ENCODE results near the gene PTPN1. TPM values are rescaled to one million over a fixed set of nuclear protein-coding genes. Genes with fewer than 3 reads are reported as not detected.

Gene PTPN1
- total and polyA plus RNA-seq, 2 experiments from 2014 or later: 16.9 to 26.4 TPM

DNA sequence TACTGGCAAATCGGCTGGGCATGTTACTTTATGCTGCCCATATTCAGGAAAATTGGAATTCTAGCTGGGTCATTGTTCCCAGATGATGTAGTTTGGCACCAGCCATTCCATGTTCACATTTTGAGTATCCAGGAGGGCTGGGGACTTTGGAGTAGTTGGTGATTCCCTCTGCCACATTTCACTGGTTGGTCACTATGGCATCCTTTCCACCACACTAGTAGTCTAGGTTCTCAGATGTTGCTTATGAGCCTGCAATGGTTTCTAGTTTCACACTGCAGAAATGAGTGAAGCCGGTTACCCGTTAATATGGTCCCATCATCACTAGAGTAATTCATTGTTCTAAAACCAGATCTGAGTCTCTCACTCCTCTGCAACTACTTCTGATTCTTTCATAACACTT, 4.6 kb downstream of the PTPN1 start:
- no peak for DNase-seq (ENCODE audit: low spot score)
- Histone ChIP-seq H3K27me3 (ENCODE audit: insufficient read depth) (no peaks in the 10 kb centered on the region), H2AFZ (no peak overlapping the region), H3K27ac (ENCODE audit: low read depth) (no peak overlapping the region), H3K4me3 (no peak overlapping the region), H3K79me2 (replicated peaks; ENCODE audit: insufficient read depth) (peaks cover 93% of the 10 kb centered on the region), H3K4me2 (no peak overlapping the region), H3K36me3 (ENCODE audit: insufficient read depth) (no peaks in the 10 kb centered on the region), H3K4me1 (ENCODE audit: insufficient read depth) (peaks cover 13% of the 10 kb centered on the region), H3F3A (replicated peaks; ENCODE audit: low read depth) (no peaks in the 10 kb centered on the region), H4K20me1 (replicated peaks; ENCODE audit: insufficient read depth) (peaks cover 38% of the 10 kb centered on the region), H3K9me2 (ENCODE audit: insufficient read depth) (no peaks in the 10 kb centered on the region)
- Mint-ChIP-seq H3K4me1 (peaks cover 16% of the 10 kb centered on the region), H3K27me3 (ENCODE audit: insufficient read depth, low read depth, poor library complexity) (peaks cover 3% of the 10 kb centered on the region), H3K36me3 (ENCODE audit: low read depth) (no peaks in the 10 kb centered on the region), H3K27ac (no peak overlapping the region), H3K9me3 (no peaks in the 10 kb centered on the region), H3K4me3 (no peak overlapping the region)
- TF ChIP-seq POLR2AphosphoS5 (IDR thresholded peaks at IDR 0.05; ENCODE audit: low read depth) (no peak), ZNF331 (CRISPR knock-in tag; IDR thresholded peaks at IDR 0.05; ENCODE audit: low read depth) (no peak), ZNF114 (CRISPR knock-in tag; IDR thresholded peaks at IDR 0.05) (no peak), CREB1 (CRISPR knock-in tag; IDR thresholded peaks at IDR 0.05; ENCODE audit: low read depth) (no peak), STAT1 (IDR thresholded peaks at IDR 0.05; ENCODE audit: unreplicated experiment) (no peak), JUNB (IDR thresholded peaks at IDR 0.05; ENCODE audit: unreplicated experiment) (no peak), EZH2 (IDR thresholded peaks at IDR 0.05; ENCODE audit: low read depth, unreplicated experiment) (no peak), EZH2phosphoT487 (IDR thresholded peaks at IDR 0.05; ENCODE audit: unreplicated experiment) (no peak)
- TF ChIP-seq, protein P1, sequence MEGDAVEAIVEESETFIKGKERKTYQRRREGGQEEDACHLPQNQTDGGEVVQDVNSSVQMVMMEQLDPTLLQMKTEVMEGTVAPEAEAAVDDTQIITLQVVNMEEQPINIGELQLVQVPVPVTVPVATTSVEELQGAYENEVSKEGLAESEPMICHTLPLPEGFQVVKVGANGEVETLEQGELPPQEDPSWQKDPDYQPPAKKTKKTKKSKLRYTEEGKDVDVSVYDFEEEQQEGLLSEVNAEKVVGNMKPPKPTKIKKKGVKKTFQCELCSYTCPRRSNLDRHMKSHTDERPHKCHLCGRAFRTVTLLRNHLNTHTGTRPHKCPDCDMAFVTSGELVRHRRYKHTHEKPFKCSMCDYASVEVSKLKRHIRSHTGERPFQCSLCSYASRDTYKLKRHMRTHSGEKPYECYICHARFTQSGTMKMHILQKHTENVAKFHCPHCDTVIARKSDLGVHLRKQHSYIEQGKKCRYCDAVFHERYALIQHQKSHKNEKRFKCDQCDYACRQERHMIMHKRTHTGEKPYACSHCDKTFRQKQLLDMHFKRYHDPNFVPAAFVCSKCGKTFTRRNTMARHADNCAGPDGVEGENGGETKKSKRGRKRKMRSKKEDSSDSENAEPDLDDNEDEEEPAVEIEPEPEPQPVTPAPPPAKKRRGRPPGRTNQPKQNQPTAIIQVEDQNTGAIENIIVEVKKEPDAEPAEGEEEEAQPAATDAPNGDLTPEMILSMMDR (conservative IDR thresholded peaks at IDR 0.05; ENCODE audit: low read depth in 2 of 2): no peak
- TF ChIP-seq, protein P2, sequence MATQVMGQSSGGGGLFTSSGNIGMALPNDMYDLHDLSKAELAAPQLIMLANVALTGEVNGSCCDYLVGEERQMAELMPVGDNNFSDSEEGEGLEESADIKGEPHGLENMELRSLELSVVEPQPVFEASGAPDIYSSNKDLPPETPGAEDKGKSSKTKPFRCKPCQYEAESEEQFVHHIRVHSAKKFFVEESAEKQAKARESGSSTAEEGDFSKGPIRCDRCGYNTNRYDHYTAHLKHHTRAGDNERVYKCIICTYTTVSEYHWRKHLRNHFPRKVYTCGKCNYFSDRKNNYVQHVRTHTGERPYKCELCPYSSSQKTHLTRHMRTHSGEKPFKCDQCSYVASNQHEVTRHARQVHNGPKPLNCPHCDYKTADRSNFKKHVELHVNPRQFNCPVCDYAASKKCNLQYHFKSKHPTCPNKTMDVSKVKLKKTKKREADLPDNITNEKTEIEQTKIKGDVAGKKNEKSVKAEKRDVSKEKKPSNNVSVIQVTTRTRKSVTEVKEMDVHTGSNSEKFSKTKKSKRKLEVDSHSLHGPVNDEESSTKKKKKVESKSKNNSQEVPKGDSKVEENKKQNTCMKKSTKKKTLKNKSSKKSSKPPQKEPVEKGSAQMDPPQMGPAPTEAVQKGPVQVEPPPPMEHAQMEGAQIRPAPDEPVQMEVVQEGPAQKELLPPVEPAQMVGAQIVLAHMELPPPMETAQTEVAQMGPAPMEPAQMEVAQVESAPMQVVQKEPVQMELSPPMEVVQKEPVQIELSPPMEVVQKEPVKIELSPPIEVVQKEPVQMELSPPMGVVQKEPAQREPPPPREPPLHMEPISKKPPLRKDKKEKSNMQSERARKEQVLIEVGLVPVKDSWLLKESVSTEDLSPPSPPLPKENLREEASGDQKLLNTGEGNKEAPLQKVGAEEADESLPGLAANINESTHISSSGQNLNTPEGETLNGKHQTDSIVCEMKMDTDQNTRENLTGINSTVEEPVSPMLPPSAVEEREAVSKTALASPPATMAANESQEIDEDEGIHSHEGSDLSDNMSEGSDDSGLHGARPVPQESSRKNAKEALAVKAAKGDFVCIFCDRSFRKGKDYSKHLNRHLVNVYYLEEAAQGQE (IDR thresholded peaks at IDR 0.05; ENCODE audit: unreplicated experiment): no peak
- TF ChIP-seq, protein P3, sequence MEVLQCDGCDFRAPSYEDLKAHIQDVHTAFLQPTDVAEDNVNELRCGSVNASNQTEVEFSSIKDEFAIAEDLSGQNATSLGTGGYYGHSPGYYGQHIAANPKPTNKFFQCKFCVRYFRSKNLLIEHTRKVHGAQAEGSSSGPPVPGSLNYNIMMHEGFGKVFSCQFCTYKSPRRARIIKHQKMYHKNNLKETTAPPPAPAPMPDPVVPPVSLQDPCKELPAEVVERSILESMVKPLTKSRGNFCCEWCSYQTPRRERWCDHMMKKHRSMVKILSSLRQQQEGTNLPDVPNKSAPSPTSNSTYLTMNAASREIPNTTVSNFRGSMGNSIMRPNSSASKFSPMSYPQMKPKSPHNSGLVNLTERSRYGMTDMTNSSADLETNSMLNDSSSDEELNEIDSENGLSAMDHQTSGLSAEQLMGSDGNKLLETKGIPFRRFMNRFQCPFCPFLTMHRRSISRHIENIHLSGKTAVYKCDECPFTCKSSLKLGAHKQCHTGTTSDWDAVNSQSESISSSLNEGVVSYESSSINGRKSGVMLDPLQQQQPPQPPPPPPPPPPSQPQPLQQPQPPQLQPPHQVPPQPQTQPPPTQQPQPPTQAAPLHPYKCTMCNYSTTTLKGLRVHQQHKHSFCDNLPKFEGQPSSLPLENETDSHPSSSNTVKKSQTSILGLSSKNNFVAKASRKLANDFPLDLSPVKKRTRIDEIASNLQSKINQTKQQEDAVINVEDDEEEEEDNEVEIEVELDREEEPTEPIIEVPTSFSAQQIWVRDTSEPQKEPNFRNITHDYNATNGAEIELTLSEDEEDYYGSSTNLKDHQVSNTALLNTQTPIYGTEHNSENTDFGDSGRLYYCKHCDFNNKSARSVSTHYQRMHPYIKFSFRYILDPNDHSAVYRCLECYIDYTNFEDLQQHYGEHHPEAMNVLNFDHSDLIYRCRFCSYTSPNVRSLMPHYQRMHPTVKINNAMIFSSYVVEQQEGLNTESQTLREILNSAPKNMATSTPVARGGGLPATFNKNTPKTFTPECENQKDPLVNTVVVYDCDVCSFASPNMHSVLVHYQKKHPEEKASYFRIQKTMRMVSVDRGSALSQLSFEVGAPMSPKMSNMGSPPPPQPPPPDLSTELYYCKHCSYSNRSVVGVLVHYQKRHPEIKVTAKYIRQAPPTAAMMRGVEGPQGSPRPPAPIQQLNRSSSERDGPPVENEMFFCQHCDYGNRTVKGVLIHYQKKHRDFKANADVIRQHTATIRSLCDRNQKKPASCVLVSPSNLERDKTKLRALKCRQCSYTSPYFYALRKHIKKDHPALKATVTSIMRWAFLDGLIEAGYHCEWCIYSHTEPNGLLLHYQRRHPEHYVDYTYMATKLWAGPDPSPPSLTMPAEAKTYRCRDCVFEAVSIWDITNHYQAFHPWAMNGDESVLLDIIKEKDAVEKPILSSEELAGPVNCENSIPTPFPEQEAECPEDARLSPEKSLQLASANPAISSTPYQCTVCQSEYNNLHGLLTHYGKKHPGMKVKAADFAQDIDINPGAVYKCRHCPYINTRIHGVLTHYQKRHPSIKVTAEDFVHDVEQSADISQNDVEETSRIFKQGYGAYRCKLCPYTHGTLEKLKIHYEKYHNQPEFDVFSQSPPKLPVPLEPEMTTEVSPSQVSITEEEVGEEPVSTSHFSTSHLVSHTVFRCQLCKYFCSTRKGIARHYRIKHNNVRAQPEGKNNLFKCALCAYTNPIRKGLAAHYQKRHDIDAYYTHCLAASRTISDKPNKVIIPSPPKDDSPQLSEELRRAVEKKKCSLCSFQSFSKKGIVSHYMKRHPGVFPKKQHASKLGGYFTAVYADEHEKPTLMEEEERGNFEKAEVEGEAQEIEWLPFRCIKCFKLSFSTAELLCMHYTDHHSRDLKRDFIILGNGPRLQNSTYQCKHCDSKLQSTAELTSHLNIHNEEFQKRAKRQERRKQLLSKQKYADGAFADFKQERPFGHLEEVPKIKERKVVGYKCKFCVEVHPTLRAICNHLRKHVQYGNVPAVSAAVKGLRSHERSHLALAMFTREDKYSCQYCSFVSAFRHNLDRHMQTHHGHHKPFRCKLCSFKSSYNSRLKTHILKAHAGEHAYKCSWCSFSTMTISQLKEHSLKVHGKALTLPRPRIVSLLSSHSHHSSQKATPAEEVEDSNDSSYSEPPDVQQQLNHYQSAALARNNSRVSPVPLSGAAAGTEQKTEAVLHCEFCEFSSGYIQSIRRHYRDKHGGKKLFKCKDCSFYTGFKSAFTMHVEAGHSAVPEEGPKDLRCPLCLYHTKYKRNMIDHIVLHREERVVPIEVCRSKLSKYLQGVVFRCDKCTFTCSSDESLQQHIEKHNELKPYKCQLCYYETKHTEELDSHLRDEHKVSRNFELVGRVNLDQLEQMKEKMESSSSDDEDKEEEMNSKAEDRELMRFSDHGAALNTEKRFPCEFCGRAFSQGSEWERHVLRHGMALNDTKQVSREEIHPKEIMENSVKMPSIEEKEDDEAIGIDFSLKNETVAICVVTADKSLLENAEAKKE (CRISPR knock-in tag; IDR thresholded peaks at IDR 0.05): no peak
- TF ChIP-seq, protein P4, sequence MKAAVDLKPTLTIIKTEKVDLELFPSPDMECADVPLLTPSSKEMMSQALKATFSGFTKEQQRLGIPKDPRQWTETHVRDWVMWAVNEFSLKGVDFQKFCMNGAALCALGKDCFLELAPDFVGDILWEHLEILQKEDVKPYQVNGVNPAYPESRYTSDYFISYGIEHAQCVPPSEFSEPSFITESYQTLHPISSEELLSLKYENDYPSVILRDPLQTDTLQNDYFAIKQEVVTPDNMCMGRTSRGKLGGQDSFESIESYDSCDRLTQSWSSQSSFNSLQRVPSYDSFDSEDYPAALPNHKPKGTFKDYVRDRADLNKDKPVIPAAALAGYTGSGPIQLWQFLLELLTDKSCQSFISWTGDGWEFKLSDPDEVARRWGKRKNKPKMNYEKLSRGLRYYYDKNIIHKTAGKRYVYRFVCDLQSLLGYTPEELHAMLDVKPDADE (IDR thresholded peaks at IDR 0.05): no peak
- no peak for ATAC-seq

Data from GM23338 (cell line).